Heart left ventricle (tissue), 16 donors: ENCODE measurements around the gene ZNF521. TPM values are rescaled to one million over a fixed set of nuclear protein-coding genes. Genes with fewer than 3 reads are reported as not detected.

Experiments used
- ATAC-seq, 4 donors: fragments of 200-7000 bp; cut with Tn5 transposase; one replicate each; pipeline ENCODE4 v1.9.1; 2020 to 2022; ENCODE audit warnings: moderate library complexity in 4 of 4, mild to moderate bottlenecking in 3 of 4, moderate number of reproducible peaks in 1 of 4
- DNase-seq, 5 donors: peaks; one replicate each; pipeline ENCODE4 v3.0.0-alpha.2; 2020
- H3K27ac ChIP-seq, 12 donors: fragments of 200-600 bp; sonication (generic) in 4 of 12; one replicate each; pipeline versions ENCODE4 v1.5.0 to v1.8.0; 2016 to 2022; ENCODE audit warnings: mild to moderate bottlenecking in 2 of 12
- H3K27me3 ChIP-seq, 9 donors: fragments of 200-600 bp; sonication (generic) in 2 of 9; one replicate each; pipeline versions ENCODE4 v1.5.1 to v1.8.0; 2016 to 2022; ENCODE audit warnings: mild to moderate bottlenecking in 3 of 9
- H3K36me3 ChIP-seq, 9 donors: fragments of 200-600 bp; sonication (generic) in 2 of 9; one replicate each; pipeline versions ENCODE4 v1.5.0 to v1.8.0; 2018 to 2022; ENCODE audit warnings: mild to moderate bottlenecking in 2 of 9
- H3K4me1 ChIP-seq, 12 donors: fragments of 200-600 bp; sonication (generic) in 4 of 12; one replicate each; pipeline versions ENCODE4 v1.5.0 to v1.8.0; 2016 to 2022; ENCODE audit warnings: mild to moderate bottlenecking in 3 of 12
- H3K4me3 ChIP-seq, 12 donors: fragments of 200-600 bp; sonication (generic) in 4 of 12; one replicate each; pipeline versions ENCODE4 v1.5.0 to v1.8.0; 2017 to 2022; ENCODE audit warnings: mild to moderate bottlenecking in 9 of 12, moderate library complexity in 4 of 12
- H3K9me3 ChIP-seq, 12 donors: fragments of 200-600 bp; sonication (generic) in 4 of 12; one replicate each; pipeline versions ENCODE4 v1.5.0 to v1.8.0; 2016 to 2022; ENCODE audit warnings: mild to moderate bottlenecking in 1 of 12
- CTCF ChIP-seq, 12 donors: fragments of 200-600 bp; sonication (generic) in 4 of 12; IDR thresholded peaks; one replicate each; pipeline versions ENCODE4 v1.5.0 to v1.8.0; 2018 to 2022; ENCODE audit warnings: antibody characterized with exemption in 12 of 12, mild to moderate bottlenecking in 5 of 12
- POLR2A ChIP-seq, 2 donors: fragments of 450-650 bp; IDR thresholded peaks; one replicate each; pipeline ENCODE4 v1.6.1; 2017; ENCODE audit warnings: antibody characterized with exemption in 2 of 2, mild to moderate bottlenecking in 2 of 2, moderate library complexity in 2 of 2
- WGBS, 4 donors: extraction: QIAGEN DNeasy Blood & Tissue Kit in 2 of 4; methylation state at CpG; one replicate each; pipeline versions ENCODE4 v1.1.5 to v1.1.7; 2013 to 2018; 5-methylcytosine and 5-hydroxymethylcytosine counted together
- intact Hi-C, 10 donors: fragments of 100-400 bp; cut with DNase I; formaldehyde crosslinking; loops; one replicate each; pipeline versions ENCODE4 v1.11.1 to v1.14.2; 2022
- polyA plus RNA-seq, 2 donors: library from polyadenylated mRNA; stranded (reverse); fragments of 200-250 nt; gene quantifications; one replicate each; pipeline ENCODE4 v1.2.3, GENCODE V29; 2013
- total RNA-seq, 9 donors: library from RNA; depleted of rRNA in 2 of 9; stranded (reverse); fragments of >200 nt in 2 of 9; fragmentation: NEBNext Ultra II Directional in 3 of 9; extraction: Animal tissue kit (Norgen Biotek cat#: 25700) in 3 of 9; gene quantifications; one replicate each; pipeline versions ENCODE4 v1.1.0 to v1.2.4, GENCODE V29; 2016 to 2023
- donor health status: ischemic (EF 13 %, LVEDD 7.1; RV severe dilation, severe dysfunction).
- donor health status: healthy with polysubstance abuse.
- donor health status: DM: no; HTN: yes; CAD: no.
- donor health status: DM: no; HTN: no; CAD: no.
- donor health status: ischemic (EF 25% LVEDD 6.9; RV normal size, moderate dysfunction).
- donor health status: ischemic (EF 25% LVEDD 5.7; RV mildly dilated, moderate dysfunction).
- donor health status: healthy.
- donor health status: DM: yes; HTN: yes; CAD: no.
- donor health status: ischemic (EF 35%, LVEDD 5.7; RV mildly dilated, moderate dysfunction).
- donor health status: nonischemic (EF 11% LVEDD 7.7; RV severe dilation, severe dysfunction).
- donor health status: DM: yes; HTN: yes; CAD: no.
- donor health status: PGD.
- donor health status: ischemic (EF 29% LVEDD 5.4; RV normal size, mild dysfunction).
- donor health status: nonischemic (EF 23%, LVEDD 6.1; RV moderate dilation, normal function).

Gene ZNF521
- total and polyA plus RNA-seq, 11 donors = 1.5 to 24.4 (median 14.9) TPM

DNA sequence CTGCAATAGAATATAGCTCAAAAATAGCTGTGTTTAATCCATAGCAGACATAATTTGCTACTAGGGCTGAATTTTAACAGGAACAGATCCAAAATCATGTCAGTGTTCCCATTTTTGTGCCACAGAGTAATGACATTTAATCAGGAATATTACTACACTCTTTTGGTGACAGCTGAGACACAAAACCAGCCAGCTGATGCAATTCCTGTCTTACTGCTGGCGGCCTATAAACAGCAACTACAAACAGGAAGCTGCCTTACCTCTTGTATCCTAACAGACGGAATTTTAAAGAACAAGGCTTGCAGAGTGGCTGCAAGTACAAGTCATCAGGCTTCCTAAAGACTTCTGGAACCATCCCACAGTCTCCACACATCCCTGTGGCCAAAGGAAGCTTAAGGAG lies 218.1 kb downstream of the ZNF521 start:
- intact Hi-C loops = loop anchor here in 2 of 10 donors (10.0 kb wide), 2 partner anchors 211 to 221 kb away; partner anchors contain the start of gene ZNF521 (in 1 of the 2)
- Histone ChIP-seq H3K4me3 (no peak overlapping the region), H3K9me3 (no peaks in the 10 kb centered on the region), H3K4me1 (peaks cover 5 to 47% (median 41%) of the 10 kb centered on the region in 12 donors), H3K36me3 (no peaks in the 10 kb centered on the region), H3K27ac (peak overlapping the region in 1 of 12 donors; percentile 80), H3K27me3 (no peaks in the 10 kb centered on the region)
- ATAC-seq (peak in 1 of 4 donors; percentile 35), DNase-seq (no peak)
- 33 to 67% (median 55%) methylated on average over 2 of the region's 2 CpGs for WGBS, 4 donors
- TF ChIP-seq POLR2A (IDR thresholded peaks at IDR 0.05) (no peak), CTCF (IDR thresholded peaks at IDR 0.05) (no peak)

DNA sequence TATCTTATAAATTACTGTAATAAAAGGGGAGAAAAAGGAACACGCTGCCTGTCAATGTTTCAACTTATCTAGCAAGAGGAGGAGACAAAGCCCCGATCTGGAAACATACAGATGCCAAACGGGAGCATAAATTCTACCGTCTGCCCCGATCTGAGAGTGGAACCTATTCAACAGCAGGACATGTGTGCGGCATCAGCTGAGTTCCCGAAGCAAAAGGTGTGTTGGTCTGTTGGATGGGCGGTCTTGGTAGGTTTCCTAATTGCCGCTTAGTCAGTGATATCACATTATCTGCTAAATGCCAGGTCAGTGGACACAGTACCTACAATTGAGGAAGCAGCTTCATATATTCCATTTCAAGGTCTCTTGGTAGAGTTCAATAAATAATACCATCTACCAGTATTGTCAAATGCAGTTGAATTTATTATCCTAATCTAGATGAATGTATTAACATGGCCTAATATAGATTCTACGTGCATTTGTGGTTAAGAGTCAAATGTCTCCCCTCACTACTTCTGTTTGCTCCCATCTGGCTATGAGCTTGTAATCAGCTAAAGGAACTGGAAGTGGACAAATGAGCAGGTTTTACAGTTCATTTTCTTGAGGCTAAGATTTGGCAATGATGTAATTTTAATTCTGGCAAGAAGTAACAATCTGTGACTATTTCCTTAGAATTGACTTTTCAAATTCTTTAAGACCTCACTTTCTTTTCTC lies 219.0 kb downstream of the ZNF521 start:
- no peaks in the 10 kb centered on the region for H3K9me3 ChIP-seq
- peaks cover 5 to 46% (median 41%) of the 10 kb centered on the region in 12 donors for H3K4me1 ChIP-seq
- TF ChIP-seq POLR2A (IDR thresholded peaks at IDR 0.05) (no peak), CTCF (IDR thresholded peaks at IDR 0.05) (no peak)
- H3K27ac ChIP-seq = no peak overlapping the region
- ATAC-seq (no peak), DNase-seq (no peak)
- no peak overlapping the region for H3K4me3 ChIP-seq
- no peaks in the 10 kb centered on the region for H3K27me3 ChIP-seq
- 95 to 98% (median 96%) methylated on average over 10 of the region's 10 CpGs for WGBS, 4 donors
- intact Hi-C loops = loop anchor here in 2 of 10 donors (10.0 kb wide), 2 partner anchors 212 to 222 kb away; partner anchors contain the start of gene ZNF521 (in 1 of the 2)
- no peaks in the 10 kb centered on the region for H3K36me3 ChIP-seq

- intact Hi-C loops = loop anchor here in 1 of 10 donors (10.0 kb wide), 1 partner anchor 62 kb away; no protein-coding TSS in a partner anchor
- no peak for TF ChIP-seq POLR2A (IDR thresholded peaks at IDR 0.05)
- no peak for TF ChIP-seq CTCF (IDR thresholded peaks at IDR 0.05)
- H3K4me3 ChIP-seq = no peak overlapping the region
- no peak overlapping the region for H3K27ac ChIP-seq
- DNase-seq = no peak
- WGBS, 4 donors = 95 to 100% (median 98%) methylated on average over 1 of the region's 1 CpG
- no peaks in the 10 kb centered on the region for H3K27me3 ChIP-seq
- peaks cover 0 to 25% (median 4%) of the 10 kb centered on the region in 12 donors for H3K4me1 ChIP-seq
- H3K9me3 ChIP-seq = peaks cover 0 to under 1% (median 0%) of the 10 kb centered on the region in 12 donors
- ATAC-seq = no peak
- no peaks in the 10 kb centered on the region for H3K36me3 ChIP-seq
These were observed 225.2 kb downstream of the ZNF521 start for GRCh38 chr18:25126751-25127150.

- DNase-seq = no peak
- ATAC-seq = no peak
- Histone ChIP-seq H3K9me3 (peaks cover 0 to 6% (median 0%) of the 10 kb centered on the region in 12 donors), H3K27me3 (no peaks in the 10 kb centered on the region), H3K36me3 (no peaks in the 10 kb centered on the region), H3K4me1 (peaks cover 0 to 25% (median 4%) of the 10 kb centered on the region in 12 donors), H3K27ac (no peak overlapping the region), H3K4me3 (no peak overlapping the region)
- 82 to 91% (median 83%) methylated on average over 1 of the region's 1 CpG for WGBS, 4 donors
- TF ChIP-seq POLR2A (IDR thresholded peaks at IDR 0.05) (no peak), CTCF (IDR thresholded peaks at IDR 0.05) (no peak)
- intact Hi-C loops = loop anchor here in 1 of 10 donors (10.0 kb wide), 1 partner anchor 61 kb away; no protein-coding TSS in a partner anchor
These were observed 226.3 kb downstream of the ZNF521 start for GRCh38 chr18:25125680-25126079.
